ENCODE results near the gene ASS1. TPM values are rescaled to one million over a fixed set of nuclear protein-coding genes. Genes with fewer than 3 reads are reported as not detected.

Gene ASS1
- total RNA-seq, 1 experiment from 2014 or later = 2.6 TPM

Small RNA genes lying within 50 kb of the gene (small RNA-seq; reads per million reads assigned to genes)
- gene RN7SL665P = not detected

Other genes with a start within 250 kb of the ASS1 start
- gene HMCN2, start 179.2 kb upstream of the ASS1 start, total RNA-seq (2014; rRNA removed; shearing (Covaris generic)) = 0.23 and 0.48 TPM in 2 replicates
- gene FUBP3, start 134.6 kb downstream of the ASS1 start, total RNA-seq (2014; rRNA removed; shearing (Covaris generic)) = 113 TPM in 2 replicates
- 0.07 and 0.10 TPM in 2 replicates for gene PRDM12, start 219.6 kb downstream of the ASS1 start, total RNA-seq (2014; rRNA removed; shearing (Covaris generic))
- 65.0 and 69.6 TPM in 2 replicates for gene EXOSC2, start 248.8 kb downstream of the ASS1 start, total RNA-seq (2014; rRNA removed; shearing (Covaris generic))